NCI-H2196 treated with DMSO at 0.1 percent for 48 hours (cell line): Measurements from ENCODE around the gene ZNF573.

Experiments
- DNase-seq: peaks from one replicate; lab custom pipeline; 2025; ENCODE audit not compliant: unreplicated experiment; lab: John Stamatoyannopoulos, UW

Gene ZNF573

GRCh38 chr19:37695144-37695899 lies 84.1 kb downstream of the ZNF573 start:
- no peak for DNase-seq

GRCh38 chr19:37692956-37693620 lies 86.3 kb downstream of the ZNF573 start:
- DNase-seq, result no peak

- DNase-seq, result no peak
These were observed 87.4 kb downstream of the ZNF573 start for GRCh38 chr19:37691881-37692504.
